ENCODE data around the gene PTGDR.

PTGDR gene

DNA sequence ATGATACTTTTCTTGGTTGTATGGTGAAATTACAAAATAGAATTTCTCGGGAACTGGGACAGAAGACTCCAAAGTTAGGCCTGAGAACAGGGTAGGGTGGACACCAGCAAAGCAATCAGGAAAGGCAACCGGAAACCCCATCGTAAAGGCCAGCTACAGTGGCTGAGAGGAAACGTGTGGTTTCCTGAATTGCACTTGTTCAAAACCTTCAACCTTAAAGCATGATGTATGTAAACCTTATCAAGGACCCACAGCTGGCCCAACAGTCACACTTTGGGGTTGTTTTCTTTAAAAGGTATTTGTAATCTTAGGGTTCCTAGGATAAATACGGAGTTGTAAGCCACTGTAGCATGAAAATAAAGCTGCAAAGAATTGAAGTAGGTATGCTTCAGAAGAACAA is 2.2 kb upstream of the PTGDR start:
- no peak for DNase-seq (ENCODE audit: low read depth)

DNA sequence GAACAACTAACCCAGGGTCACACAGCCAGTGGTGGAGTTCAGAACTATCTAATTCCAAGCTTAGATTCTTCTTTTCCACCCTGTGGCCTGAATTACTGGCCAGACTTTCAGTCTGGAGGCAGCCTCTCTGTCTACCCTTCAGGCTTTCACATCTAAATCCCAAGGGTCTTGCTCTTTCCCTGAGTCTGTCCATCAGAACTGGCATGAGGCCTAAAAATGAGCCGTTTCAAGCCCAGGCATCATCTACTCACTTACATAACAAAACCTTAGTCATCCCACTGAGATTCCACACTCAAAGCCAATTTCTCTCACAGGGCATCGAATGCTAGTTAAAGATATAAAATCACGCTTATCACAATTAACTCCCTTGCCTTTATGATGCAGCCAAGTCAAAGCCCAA is 1.3 kb upstream of the PTGDR start:
- no peak for DNase-seq (ENCODE audit: low read depth)

DNA sequence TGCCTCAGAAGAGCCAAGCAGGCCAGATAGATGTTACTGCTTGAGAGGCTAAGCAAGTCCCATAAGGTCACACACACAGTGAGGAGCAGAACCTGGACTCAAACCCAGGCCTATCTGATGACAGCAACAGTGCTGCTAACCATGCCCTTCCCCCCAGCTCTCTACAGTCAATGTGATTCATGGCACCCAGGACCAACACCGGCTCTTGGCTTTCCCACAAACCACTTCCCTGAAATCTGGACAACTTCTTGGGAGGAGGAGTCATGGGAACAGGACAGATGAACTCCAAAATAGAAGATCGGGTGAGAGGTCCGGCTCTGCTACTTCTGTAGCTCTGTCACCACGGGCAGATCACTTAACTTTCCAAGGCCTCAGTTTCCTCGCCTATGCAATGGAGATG is 716 bp upstream of the PTGDR start:
- DNase-seq (ENCODE audit: low read depth), result no peak

DNA sequence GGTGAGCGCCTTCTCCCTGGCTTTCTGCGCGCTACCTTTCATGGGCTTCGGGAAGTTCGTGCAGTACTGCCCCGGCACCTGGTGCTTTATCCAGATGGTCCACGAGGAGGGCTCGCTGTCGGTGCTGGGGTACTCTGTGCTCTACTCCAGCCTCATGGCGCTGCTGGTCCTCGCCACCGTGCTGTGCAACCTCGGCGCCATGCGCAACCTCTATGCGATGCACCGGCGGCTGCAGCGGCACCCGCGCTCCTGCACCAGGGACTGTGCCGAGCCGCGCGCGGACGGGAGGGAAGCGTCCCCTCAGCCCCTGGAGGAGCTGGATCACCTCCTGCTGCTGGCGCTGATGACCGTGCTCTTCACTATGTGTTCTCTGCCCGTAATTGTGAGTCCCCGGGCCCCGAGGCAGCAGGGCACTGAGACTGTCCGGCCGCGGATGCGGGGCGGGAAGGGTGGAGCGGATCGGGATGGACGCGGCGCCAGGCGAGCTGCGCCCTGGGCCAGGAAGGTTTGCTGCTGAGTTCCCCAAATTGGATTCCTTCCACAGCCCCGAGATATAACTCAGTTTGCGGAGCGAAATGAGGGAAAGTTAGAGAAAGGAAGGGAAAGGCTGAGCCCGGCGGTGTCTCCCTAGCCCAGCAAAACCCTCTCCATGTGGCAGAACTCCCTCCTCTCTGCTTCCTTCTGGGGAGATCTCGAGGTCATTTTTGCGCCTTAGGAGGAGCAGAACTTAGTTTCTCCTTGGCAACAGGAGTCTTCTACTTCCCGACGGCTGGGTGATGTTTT is 972 bp downstream of the PTGDR start:
- peak; percentile 21 for DNase-seq (ENCODE audit: low read depth)

DNA sequence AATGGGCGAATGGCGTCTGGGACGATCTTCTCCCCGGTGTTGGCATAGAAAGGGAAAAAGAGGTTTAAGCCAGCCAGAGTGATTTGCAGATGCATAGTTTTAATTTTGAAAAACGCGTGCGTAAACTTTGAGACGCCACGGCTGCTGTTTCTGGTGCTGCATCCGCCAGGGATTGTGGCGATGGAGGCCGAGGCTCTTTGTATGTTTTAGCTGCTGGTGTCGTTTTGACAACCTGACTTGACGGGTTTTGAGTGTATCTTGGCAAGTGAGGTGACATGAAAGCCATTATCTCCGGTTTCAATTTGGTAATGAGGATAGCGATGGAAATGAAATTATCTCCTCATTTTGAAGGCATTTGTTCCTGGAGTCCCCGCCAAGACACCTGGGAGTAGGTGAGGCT is 1.6 kb downstream of the PTGDR start:
- DNase-seq (ENCODE audit: low read depth), result no peak

DNA sequence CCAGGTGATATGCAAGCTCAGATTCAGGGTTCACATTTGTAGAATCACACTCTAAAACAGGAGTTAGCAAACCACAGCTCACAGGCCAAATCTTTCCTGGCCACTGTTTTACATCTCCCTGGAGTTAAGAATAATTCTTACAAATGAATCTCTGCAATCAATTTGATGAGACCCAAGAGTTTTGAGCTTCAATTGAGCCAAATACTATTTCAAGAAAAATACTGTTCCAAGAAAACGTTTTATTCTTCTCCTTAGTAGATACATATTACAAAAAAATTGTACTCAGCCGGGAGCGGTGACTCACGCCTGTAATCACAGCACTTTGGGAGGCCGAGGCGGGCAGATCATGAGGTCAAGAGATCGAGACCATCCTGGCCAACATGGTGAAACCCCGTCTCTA is 2.5 kb downstream of the PTGDR start:
- no peak for DNase-seq (ENCODE audit: low read depth)

DNA sequence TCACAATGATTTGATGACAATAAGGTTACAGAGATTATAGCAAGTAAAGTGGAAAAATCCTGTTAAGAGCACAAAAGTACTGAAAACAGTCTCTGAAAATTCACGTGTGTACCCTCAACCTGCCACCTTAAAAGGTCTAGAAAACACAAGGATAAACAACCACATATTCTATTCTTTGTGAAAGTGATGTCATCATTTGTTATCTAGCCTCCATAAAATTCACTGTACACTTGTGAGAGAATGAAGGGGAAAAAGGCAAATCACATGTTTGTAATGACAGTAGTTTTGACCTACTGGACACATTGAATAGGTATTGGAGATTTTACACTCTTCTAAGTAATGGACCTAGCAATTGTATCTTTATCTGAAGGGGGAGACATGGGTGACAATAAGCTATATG is 4.0 kb downstream of the PTGDR start:
- no peak for DNase-seq (ENCODE audit: low read depth)

DNA sequence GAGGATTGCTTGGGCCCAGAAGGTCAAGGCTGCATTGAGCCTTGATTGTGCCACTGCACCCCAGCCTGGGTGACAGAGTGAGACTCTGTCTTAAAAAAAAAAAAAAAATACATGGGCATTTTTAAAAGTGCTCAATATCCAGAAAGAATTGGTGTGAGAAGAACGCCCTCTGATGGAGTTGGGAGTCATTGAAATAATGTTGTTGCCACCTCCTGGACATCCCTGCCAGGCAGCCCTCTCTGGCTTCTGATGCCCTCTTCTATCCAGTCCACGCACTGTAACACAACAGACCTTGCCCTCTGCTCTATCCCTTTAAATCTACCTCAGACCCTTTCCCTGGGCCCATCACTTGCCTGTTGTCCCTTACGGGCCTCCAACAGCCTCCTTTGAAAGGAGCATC is 4.9 kb downstream of the PTGDR start:
- DNase-seq (ENCODE audit: low read depth), result no peak

DNA sequence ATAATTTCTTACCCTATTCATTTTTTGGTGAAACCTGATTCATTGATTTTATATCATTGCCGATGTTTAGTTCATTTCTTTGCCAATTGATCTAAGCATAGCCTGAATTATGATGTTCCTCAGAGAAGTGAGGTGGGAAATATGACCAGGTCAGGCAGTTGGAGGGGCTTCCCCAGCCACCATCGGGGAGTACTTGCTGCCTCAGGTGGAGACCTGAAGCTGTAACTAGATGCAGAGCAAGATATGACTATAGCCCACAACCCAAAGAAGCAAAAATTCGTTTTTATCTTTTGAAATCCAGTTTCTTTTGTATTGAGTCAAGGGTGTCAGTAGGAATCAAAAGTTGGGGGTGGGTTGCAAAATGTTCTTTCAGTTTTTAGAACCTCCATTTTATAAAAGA is 7.9 kb downstream of the PTGDR start:
- DNase-seq (ENCODE audit: low read depth), result no peak

DNA sequence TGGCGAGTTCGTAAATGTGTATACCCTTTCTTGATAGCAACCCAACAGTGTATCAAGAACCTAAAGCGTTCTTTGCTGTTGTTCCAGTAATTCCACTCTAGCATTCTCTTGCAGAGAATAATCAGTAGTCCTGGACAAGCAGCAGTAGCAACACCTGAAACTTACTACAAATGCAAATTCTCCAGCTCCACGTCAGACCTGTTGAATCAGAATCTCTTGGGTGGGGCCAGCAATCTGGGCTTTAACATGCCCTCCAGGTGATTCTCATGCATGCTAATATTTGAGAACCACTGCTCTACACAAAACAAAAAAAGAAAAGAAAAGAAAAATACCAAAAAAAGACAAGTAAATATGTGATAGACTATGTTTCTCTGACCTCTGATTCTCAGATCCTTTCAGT is 10.1 kb downstream of the PTGDR start:
- no peak for DNase-seq (ENCODE audit: low read depth)

DNA sequence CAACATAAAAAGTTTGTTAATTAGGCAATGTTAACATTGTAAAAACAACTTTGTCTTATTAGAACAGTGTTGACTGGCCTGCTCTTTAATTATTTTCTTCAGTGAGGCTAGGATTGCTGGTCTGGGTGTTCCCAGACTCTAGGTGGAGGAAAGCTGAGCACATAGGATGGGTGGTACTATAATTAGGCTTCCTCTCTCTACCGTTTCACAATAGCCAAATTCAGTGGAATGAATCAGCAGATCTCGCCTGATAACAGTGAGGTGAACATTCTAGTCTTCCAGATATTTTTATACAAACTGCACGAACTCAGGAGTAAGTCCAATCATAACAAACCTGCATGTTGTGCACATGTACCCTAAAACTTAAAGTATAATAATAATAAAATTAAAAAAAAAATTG is 11.9 kb downstream of the PTGDR start:
- no peak for DNase-seq (ENCODE audit: low read depth)

DNA sequence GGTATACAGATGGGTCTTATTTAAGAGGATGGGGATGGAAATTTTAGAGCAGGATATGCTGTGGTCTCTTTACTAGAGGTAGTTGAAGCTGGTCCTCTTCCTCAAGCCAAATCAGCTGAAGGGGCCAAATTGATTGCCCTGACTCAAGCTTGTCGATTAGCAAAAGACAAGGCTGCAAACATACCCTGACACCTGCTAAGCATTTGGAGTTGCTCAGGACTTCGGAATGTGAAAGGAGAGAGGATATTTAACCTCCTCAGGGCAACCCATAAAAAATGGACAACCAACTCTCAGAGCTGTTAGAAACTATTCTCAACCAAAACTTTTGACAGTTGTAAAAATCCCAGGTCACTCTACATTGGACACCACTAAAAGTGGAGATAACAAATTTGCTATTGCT is 15.6 kb downstream of the PTGDR start:
- DNase-seq (ENCODE audit: low read depth), result no peak

DNA sequence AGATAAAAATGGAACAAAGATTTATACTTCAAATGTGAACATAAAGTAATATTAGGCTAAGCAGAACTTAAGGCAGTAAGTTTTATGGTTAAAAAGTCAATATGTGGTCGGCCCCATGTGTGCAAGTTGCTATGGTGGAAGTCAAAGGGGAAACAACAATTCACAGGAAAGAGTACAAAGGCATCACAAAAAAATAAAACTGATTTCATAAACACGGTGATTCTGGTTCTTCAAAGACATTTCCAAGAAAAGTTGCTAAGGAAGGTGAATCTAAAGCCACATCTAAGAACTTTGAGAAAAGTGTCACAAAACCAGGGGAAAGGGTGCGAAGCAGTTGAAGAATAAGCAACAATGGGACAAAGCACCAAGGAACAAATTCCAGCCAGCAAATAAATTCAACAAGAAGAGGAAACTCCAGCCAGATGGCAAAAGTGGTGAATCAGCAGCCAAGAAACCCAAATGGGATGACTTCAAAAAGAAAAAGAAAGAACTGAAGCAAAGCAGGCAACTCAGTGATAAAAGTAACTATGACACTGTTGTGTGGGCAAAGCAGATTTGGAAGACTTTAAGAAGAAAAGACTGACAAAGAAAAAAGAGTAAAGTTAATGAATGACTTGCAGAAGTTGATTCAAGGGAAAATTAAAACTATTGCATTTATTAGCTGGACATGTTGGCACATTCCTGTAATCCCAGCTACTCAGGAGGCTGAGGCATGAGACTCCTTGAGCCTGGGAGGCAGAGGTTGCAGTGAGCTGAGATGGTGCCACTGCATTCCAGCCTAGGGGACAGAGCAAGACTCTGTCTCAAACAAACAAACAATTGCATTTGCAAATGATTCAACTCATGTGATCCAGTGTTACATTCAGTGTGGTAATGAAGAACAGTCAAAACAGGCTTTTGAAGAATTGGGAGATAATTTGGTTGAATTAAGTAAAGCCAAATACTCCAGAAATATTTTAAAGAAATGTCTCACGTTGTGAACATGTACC is 19.5 kb downstream of the PTGDR start:
- DNase-seq (ENCODE audit: low read depth), result no peak

DNA sequence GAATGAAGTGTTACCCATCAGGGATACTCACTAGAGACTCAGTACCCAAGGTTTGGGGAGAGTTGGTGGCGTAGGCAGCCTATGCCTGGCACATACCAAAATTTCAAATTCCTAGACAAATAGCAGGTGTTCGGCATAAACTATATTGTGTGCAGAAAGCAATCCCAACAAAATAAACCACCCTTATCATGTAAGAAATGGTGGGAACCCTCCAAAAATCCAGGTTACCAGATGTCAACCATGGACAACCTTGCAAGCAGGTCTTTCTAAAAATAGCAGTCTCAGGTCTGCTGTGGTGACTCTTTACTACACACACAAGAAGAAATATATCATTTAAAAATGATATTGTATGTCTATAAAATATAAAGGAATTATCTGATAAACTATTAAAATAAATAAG is 28.9 kb downstream of the PTGDR start:
- DNase-seq (ENCODE audit: low read depth), result no peak

DNA sequence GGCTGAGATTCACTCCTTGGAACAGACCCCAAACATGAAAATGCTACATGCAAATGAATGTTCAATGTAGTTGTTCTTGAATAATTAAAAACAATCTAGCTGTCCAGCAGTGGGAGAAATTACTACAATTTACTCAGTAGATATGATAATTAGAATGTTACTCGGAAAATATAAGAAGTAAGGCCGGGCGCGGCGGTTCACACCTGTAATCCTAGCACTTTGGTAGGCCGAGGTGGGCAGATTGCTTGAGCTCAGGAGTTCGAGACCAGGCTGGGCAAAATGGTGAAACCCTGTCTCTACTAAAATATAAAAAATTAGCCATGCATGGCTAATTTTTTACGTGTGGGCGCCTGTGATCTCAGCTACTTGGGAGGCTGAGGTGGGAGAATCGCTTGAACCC is 31.3 kb downstream of the PTGDR start:
- no peak for DNase-seq (ENCODE audit: low read depth)

DNA sequence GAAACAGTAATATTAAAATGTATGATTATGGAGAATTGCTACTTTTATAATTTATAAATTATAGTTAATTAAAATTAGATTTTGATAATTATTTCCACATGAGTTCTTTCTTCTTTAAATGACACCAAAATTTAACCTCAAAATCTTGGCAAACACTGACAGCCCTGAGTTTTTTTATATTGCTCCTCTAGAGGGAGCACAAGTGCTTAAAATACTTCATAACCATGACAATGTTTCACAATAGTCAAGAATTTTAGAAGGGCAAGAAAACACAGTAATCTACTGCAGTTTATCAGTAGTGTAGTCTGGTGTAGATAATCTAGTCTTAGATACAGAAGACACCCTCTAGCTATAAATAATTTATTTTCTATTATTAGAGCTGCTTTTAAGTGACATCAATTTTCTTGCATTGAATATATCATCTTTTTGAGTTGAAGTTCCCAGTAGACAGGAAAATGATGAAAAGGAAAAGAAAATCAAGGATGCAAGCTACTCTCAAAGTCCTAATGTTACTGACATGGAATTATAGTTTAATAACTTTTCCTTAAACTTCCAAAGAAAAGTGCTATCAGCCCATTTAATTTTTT is 32.3 kb downstream of the PTGDR start:
- no peak for DNase-seq (ENCODE audit: low read depth)

DNA sequence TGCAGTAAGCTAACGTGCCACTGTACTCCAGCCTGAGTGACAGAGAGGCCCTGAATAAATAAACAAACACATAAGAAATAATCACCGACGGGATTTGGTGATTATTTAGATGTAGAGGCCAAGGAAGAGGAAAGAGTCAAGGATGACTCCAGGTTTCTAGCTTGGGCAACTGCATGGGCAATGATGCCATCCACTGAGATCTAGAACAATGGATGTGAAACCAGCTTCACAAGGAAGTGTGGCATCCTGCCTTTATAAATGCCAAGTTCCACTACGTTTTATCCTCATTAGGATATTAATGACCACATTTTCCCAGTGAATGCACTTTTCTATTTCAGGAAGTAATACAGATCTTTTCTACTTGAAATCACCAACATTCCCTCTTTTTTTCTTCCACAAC is 35.7 kb downstream of the PTGDR start:
- DNase-seq (ENCODE audit: low read depth), result no peak

DNA sequence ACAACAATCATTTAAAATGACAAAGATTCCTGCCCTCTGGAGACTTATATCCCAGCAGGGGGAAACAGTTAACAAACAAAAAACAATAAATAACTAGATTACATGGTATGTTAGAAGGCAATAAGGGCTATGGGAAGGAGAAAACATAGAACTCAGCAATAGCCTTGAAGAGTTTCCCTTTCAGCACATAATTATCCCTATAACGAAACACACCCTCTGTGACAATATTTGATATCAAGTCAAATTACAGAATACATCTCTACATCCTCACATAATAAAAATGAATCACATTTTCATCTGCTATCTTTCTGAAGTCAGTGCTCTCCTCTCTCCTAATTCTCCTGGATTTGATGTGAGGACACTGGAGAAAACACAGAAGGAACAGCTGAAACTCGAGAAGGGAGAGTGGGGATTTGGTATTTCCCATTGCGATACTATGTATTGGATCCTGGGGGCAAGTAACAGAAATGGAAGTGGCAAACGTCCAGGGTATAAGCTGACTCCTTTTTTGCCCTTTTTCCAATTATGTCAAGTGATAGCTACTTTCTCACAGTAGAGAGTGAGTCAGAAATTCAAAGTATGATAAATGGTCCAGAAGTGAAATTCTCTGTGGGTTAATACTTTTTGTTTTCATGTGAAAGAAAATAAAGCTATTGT is 36.9 kb downstream of the PTGDR start:
- DNase-seq (ENCODE audit: low read depth), result no peak

DNA sequence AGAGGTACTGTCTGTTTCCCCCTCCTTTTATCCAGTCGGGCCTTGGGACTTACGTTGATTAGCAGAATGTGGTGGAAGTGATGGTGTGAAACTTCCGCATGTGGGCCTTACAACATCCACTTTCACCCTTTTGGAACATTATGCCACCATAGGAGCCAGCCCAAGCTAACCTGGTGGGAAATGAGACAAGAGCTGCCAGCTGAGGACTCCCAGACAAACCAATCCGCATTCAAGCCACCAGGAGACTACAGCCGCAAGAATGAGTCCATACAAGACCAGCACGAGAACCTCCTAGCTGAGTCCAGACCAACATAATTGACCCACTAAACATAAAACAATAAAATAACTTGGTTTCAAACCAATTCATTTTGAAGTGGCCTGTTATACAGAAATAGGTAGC is 37.5 kb downstream of the PTGDR start:
- DNase-seq (ENCODE audit: low read depth), result no peak

DNA sequence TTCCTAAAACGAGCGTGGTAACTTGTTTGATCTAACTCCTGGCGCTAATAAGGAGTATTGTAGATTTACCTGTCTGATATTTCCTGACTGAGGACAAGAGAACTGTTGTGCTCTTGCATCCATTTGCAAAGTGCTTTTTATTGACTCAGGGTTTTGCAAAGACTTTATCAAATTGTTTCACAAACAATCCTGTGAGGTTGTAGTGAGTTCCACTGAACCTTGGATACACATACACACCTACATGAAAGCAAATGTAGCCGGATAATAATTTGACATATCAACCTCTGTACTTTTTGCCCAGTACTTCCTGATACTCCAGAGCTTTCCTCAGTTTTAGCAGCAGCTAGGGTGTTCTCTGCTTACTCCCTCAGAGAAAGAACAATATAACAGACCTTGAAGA is 39.9 kb downstream of the PTGDR start:
- DNase-seq (ENCODE audit: low read depth), result no peak

DNA sequence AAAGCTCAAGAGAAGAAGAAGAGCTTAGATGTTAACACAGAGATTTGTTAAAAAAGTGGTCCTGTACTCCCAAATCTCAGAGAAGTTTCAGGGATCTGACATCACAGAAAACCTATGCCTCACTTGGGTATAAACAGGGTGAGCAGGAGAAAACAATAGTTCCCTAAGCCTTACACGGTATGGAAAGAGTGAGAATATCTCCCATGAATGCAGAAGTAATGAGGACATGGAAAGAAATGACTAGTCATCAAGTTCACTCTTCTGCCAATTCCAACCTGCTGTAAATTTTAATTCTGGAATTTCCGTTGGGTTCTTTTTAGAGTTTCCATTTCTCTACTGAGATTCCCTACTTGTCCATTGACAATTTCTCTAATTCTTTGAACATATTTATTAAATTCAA is 40.4 kb downstream of the PTGDR start:
- no peak for DNase-seq (ENCODE audit: low read depth)

DNA sequence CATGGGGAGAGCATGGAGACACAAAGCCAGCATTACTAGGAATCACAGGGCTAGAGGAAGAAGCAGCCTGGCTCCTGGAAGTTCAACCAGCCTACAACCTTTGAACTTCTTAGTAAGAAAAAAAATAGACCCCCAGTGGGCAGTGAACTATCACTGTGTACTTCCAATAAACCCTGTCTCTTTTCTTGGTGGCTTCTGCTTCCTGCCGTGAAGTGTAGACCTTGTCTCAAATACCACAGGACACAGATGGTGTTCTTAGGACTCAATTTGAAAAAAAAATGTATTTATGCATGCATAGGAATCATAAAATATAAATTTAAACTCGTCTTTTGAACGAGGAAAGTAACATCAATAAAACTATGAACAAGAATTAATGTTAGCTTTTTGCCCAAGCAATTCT is 43.0 kb downstream of the PTGDR start:
- DNase-seq (ENCODE audit: low read depth), result no peak
